Stimulated activated CD4-positive, alpha-beta T cell treated with anti-CD3 and anti-CD28 coated beads, TNF-alpha, amount 100 ng/mL, for 4 hours (primary cell): ENCODE measurements around the gene EFCAB12.
A peak's percentile ranks its signal among the peaks of the same experiment; 100 is the strongest.

Source experiments
- DNase-seq, 3 experiments: peaks; one replicate each; pipeline ENCODE4 v3.0.0-alpha.2; 2020; ENCODE audit warnings: low read depth in 3 of 3

EFCAB12 gene

GRCh38 chr3:129428376-129429079, at the start of gene EFCAB12:
TSS of gene EFCAB12 (minus strand) at chr3:129428636. CDS start at chr3:129428488, 148 bp downstream.
- peak; percentile 74 to 80 (median 76) for DNase-seq

- no peak for DNase-seq
These were observed 48.1 kb upstream of the EFCAB12 start for GRCh38 chr3:129476586-129476985.

GRCh38 chr3:129475863-129476262, 47.4 kb upstream of the EFCAB12 start:
- no peak for DNase-seq

GRCh38 chr3:129474984-129475804, 46.8 kb upstream of the EFCAB12 start:
- no peak for DNase-seq

GRCh38 chr3:129473769-129474152, 45.3 kb upstream of the EFCAB12 start:
- DNase-seq, result no peak

GRCh38 chr3:129473067-129473768, 44.8 kb upstream of the EFCAB12 start:
- DNase-seq, result no peak

- DNase-seq, result no peak
These were observed 42.4 kb upstream of the EFCAB12 start for GRCh38 chr3:129470861-129471260.

GRCh38 chr3:129469026-129469425, 40.6 kb upstream of the EFCAB12 start:
- DNase-seq, result no peak

GRCh38 chr3:129467932-129468331, 39.5 kb upstream of the EFCAB12 start:
- DNase-seq, result no peak

- DNase-seq, result no peak
These were observed 35.3 kb upstream of the EFCAB12 start for GRCh38 chr3:129463716-129464115.

GRCh38 chr3:129463094-129463493, 34.7 kb upstream of the EFCAB12 start:
- DNase-seq, result no peak

GRCh38 chr3:129462361-129462968, 34.0 kb upstream of the EFCAB12 start:
- no peak for DNase-seq

- no peak for DNase-seq
These were observed 33.2 kb upstream of the EFCAB12 start for GRCh38 chr3:129461461-129462146.

GRCh38 chr3:129461022-129461421, 32.6 kb upstream of the EFCAB12 start:
- DNase-seq, result no peak

- DNase-seq, result no peak
These were observed 32.1 kb upstream of the EFCAB12 start for GRCh38 chr3:129460572-129460971.

GRCh38 chr3:129460155-129460554, 31.7 kb upstream of the EFCAB12 start:
- no peak for DNase-seq

GRCh38 chr3:129453732-129454131, 25.3 kb upstream of the EFCAB12 start:
- DNase-seq, result no peak

- DNase-seq, result no peak
These were observed 21.1 kb upstream of the EFCAB12 start for GRCh38 chr3:129449279-129450115.

GRCh38 chr3:129448186-129448895, 19.9 kb upstream of the EFCAB12 start:
- DNase-seq, result no peak

- DNase-seq, result no peak
These were observed 18.5 kb upstream of the EFCAB12 start for GRCh38 chr3:129446926-129447325.
